ENCODE data around the gene ARL6. TPM values are rescaled to one million over a fixed set of nuclear protein-coding genes. Genes with fewer than 3 reads are reported as not detected.

The ARL6 gene
- total RNA-seq, result 10 to 100 TPM in 5 of 8 experiments, 1 to 10 TPM in 3; 6.5 to 15.5 (median 12.0) TPM

- peak within 1 kb of the TSS; percentile 84 to 86 for H3K27ac ChIP-seq
- peak within 1 kb of the TSS; percentile 41 to 77 (median 56) for H3K4me3 ChIP-seq
- H3K4me1 ChIP-seq (replicated peaks in 1 of 2), result peaks cover 3 to 19% of the 10 kb centered on the region in 2 donors
- in situ Hi-C loops (cut with MboI; ENCODE audit: low pct_unique_long_range_greater_than_20kb in 2 of 9, low sequenced_read_pairs in 9 of 9, unreplicated experiment in 9 of 9), result no loop called here
- WGBS, 10 experiments, result 0 to 1% (median 0%) methylated on average over 2 to 27 of the region's 46 CpGs; no CpG with 5 or more reads in 1 of the 10 experiments
- peak; percentile 94 to 97 (median 95) for ATAC-seq (replicated peaks in 6 of 8)
These were observed at the start of gene ARL6 for GRCh38 chr3:97764407-97765238. Gene ARL6, plus strand, starts transcription at chr3:97764758. Its CDS starts 3,350 bp downstream, at chr3:97768108.

- H3K27ac ChIP-seq, result no peak overlapping the region
- 0 to 20% (median 1%) methylated on average over 1 to 7 of the region's 7 CpGs for WGBS, 10 experiments
- no peaks in the 10 kb centered on the region for H3K4me1 ChIP-seq (replicated peaks in 1 of 2)
- in situ Hi-C loops (cut with MboI; ENCODE audit: low pct_unique_long_range_greater_than_20kb in 2 of 9, low sequenced_read_pairs in 9 of 9, unreplicated experiment in 9 of 9), result loop anchor here in 2 of 9 experiments (25.0 kb wide), 1 partner anchor 857 kb away; no protein-coding TSS in a partner anchor
- peak; percentile 56 to 93 (median 77) for ATAC-seq (replicated peaks in 6 of 8)
- H3K4me3 ChIP-seq, result no peak overlapping the region
These were observed 45.3 kb upstream of the ARL6 start for GRCh38 chr3:97719156-97719821.

- H3K4me3 ChIP-seq, result no peak overlapping the region
- ATAC-seq (replicated peaks in 6 of 8), result peak in 2 of 8 experiments; percentile 37 to 58
- 0 to 100% (median 77%) methylated on average over 1 to 2 of the region's 2 CpGs; no CpG with 5 or more reads in 3 of the 10 experiments for WGBS, 10 experiments
- no peaks in the 10 kb centered on the region for H3K4me1 ChIP-seq (replicated peaks in 1 of 2)
- no peak overlapping the region for H3K27ac ChIP-seq
- in situ Hi-C loops (cut with MboI; ENCODE audit: low pct_unique_long_range_greater_than_20kb in 2 of 9, low sequenced_read_pairs in 9 of 9, unreplicated experiment in 9 of 9), result loop anchor here in 2 of 9 experiments (25.0 kb wide), 1 partner anchor 858 kb away; no protein-coding TSS in a partner anchor
These were observed 44.1 kb upstream of the ARL6 start for GRCh38 chr3:97720417-97720816.

GRCh38 chr3:97721446-97721845 is 43.1 kb upstream of the ARL6 start:
- no peaks in the 10 kb centered on the region for H3K4me1 ChIP-seq (replicated peaks in 1 of 2)
- no peak for ATAC-seq (replicated peaks in 6 of 8)
- no peak overlapping the region for H3K4me3 ChIP-seq
- no peak overlapping the region for H3K27ac ChIP-seq
- in situ Hi-C loops (cut with MboI; ENCODE audit: low pct_unique_long_range_greater_than_20kb in 2 of 9, low sequenced_read_pairs in 9 of 9, unreplicated experiment in 9 of 9), result loop anchor here in 2 of 9 experiments (25.0 kb wide), 1 partner anchor 859 kb away; no protein-coding TSS in a partner anchor
- 0 to 80% (median 60%) methylated on average over 1 of the region's 2 CpGs; no CpG with 5 or more reads in 5 of the 10 experiments for WGBS, 10 experiments

GRCh38 chr3:97736928-97737327 is 27.6 kb upstream of the ARL6 start:
- no peak overlapping the region for H3K4me3 ChIP-seq
- 0 to 39% (median 12%) methylated on average over 1 to 3 of the region's 3 CpGs; no CpG with 5 or more reads in 2 of the 10 experiments for WGBS, 10 experiments
- in situ Hi-C loops (cut with MboI; ENCODE audit: low pct_unique_long_range_greater_than_20kb in 2 of 9, low sequenced_read_pairs in 9 of 9, unreplicated experiment in 9 of 9), result no loop called here
- ATAC-seq (replicated peaks in 6 of 8), result peak in 5 of 8 experiments; percentile 19 to 94 (median 80)
- H3K4me1 ChIP-seq (replicated peaks in 1 of 2), result peaks cover 0 to 22% of the 10 kb centered on the region in 2 donors
- H3K27ac ChIP-seq, result no peak overlapping the region

- peaks cover 0 to 22% of the 10 kb centered on the region in 2 donors for H3K4me1 ChIP-seq (replicated peaks in 1 of 2)
- WGBS, 10 experiments, result 0 to 100% (median 83%) methylated on average over 1 of the region's 1 CpG; no CpG with 5 or more reads in 5 of the 10 experiments
- no peak overlapping the region for H3K4me3 ChIP-seq
- in situ Hi-C loops (cut with MboI; ENCODE audit: low pct_unique_long_range_greater_than_20kb in 2 of 9, low sequenced_read_pairs in 9 of 9, unreplicated experiment in 9 of 9), result no loop called here
- no peak overlapping the region for H3K27ac ChIP-seq
- ATAC-seq (replicated peaks in 6 of 8), result no peak
These were observed 25.8 kb upstream of the ARL6 start for GRCh38 chr3:97738761-97739160.

- peaks cover 0 to 28% of the 10 kb centered on the region in 2 donors for H3K4me1 ChIP-seq (replicated peaks in 1 of 2)
- WGBS, 10 experiments, result 0 to 100% (median 84%) methylated on average over 1 to 3 of the region's 3 CpGs
- ATAC-seq (replicated peaks in 6 of 8), result no peak
- no peak overlapping the region for H3K4me3 ChIP-seq
- in situ Hi-C loops (cut with MboI; ENCODE audit: low pct_unique_long_range_greater_than_20kb in 2 of 9, low sequenced_read_pairs in 9 of 9, unreplicated experiment in 9 of 9), result no loop called here
- no peak overlapping the region for H3K27ac ChIP-seq
These were observed 22.5 kb upstream of the ARL6 start for GRCh38 chr3:97742036-97742435.

- Histone ChIP-seq H3K4me1 (replicated peaks in 1 of 2) (peaks cover 0 to 17% of the 10 kb centered on the region in 2 donors), H3K27ac (no peak overlapping the region), H3K4me3 (no peak overlapping the region)
- no peak for ATAC-seq (replicated peaks in 6 of 8)
- 7 to 40% (median 18%) methylated on average over 1 to 3 of the region's 3 CpGs; no CpG with 5 or more reads in 1 of the 10 experiments for WGBS, 10 experiments
- in situ Hi-C loops (cut with MboI; ENCODE audit: low pct_unique_long_range_greater_than_20kb in 2 of 9, low sequenced_read_pairs in 9 of 9, unreplicated experiment in 9 of 9), result no loop called here
These were observed 20.3 kb upstream of the ARL6 start for GRCh38 chr3:97744289-97744688.

- no peak for ATAC-seq (replicated peaks in 6 of 8)
- WGBS, 10 experiments, result 8 to 69% (median 27%) methylated on average over 4 to 13 of the region's 22 CpGs; no CpG with 5 or more reads in 1 of the 10 experiments
- peaks cover 3 to 19% of the 10 kb centered on the region in 2 donors for H3K4me1 ChIP-seq (replicated peaks in 1 of 2)
- in situ Hi-C loops (cut with MboI; ENCODE audit: low pct_unique_long_range_greater_than_20kb in 2 of 9, low sequenced_read_pairs in 9 of 9, unreplicated experiment in 9 of 9), result no loop called here
- H3K4me3 ChIP-seq, result peak overlapping the region; percentile 41 to 77 (median 56)
- peak overlapping the region; percentile 84 to 86 for H3K27ac ChIP-seq
These were observed 762 bp upstream of the ARL6 start for GRCh38 chr3:97763586-97764406.

- Histone ChIP-seq H3K27ac (no peak overlapping the region), H3K4me1 (replicated peaks in 1 of 2) (peaks cover 3 to 19% of the 10 kb centered on the region in 2 donors), H3K4me3 (peak overlapping the region; percentile 41 to 77 (median 56))
- in situ Hi-C loops (cut with MboI; ENCODE audit: low pct_unique_long_range_greater_than_20kb in 2 of 9, low sequenced_read_pairs in 9 of 9, unreplicated experiment in 9 of 9), result no loop called here
- WGBS, 10 experiments, result 0 to 20% (median 0%) methylated on average over 1 to 2 of the region's 2 CpGs
- ATAC-seq (replicated peaks in 6 of 8), result no peak
These were observed 778 bp downstream of the ARL6 start for GRCh38 chr3:97765336-97765735.

GRCh38 chr3:97772926-97773325 is 8.4 kb downstream of the ARL6 start:
- 66 to 100% (median 100%) methylated on average over 1 to 3 of the region's 3 CpGs; no CpG with 5 or more reads in 2 of the 10 experiments for WGBS, 10 experiments
- ATAC-seq (replicated peaks in 6 of 8), result no peak
- Histone ChIP-seq H3K4me3 (no peak overlapping the region), H3K27ac (no peak overlapping the region), H3K4me1 (replicated peaks in 1 of 2) (no peaks in the 10 kb centered on the region)
- in situ Hi-C loops (cut with MboI; ENCODE audit: low pct_unique_long_range_greater_than_20kb in 2 of 9, low sequenced_read_pairs in 9 of 9, unreplicated experiment in 9 of 9), result no loop called here

- Histone ChIP-seq H3K4me3 (no peak overlapping the region), H3K27ac (no peak overlapping the region), H3K4me1 (replicated peaks in 1 of 2) (no peaks in the 10 kb centered on the region)
- in situ Hi-C loops (cut with MboI; ENCODE audit: low pct_unique_long_range_greater_than_20kb in 2 of 9, low sequenced_read_pairs in 9 of 9, unreplicated experiment in 9 of 9), result loop anchor here in 5 of 9 experiments (25.0 kb wide), 2 partner anchors 234 to 559 kb away; no protein-coding TSS in a partner anchor
- ATAC-seq (replicated peaks in 6 of 8), result no peak
These were observed 13.6 kb downstream of the ARL6 start for GRCh38 chr3:97778152-97778551.
